Psoas muscle (tissue), 8 donors: ENCODE data around the gene RB1. TPM values are rescaled to one million over a fixed set of nuclear protein-coding genes. Genes with fewer than 3 reads are reported as not detected.
A peak's percentile ranks its signal among the peaks of the same experiment; 100 is the strongest.

Source experiments
- ATAC-seq, 4 donors: fragments of 200-7000 bp; cut with Tn5 transposase; one replicate each; pipeline ENCODE4 v1.9.1; 2020; ENCODE audit warnings: moderate library complexity in 3 of 4, mild to moderate bottlenecking in 2 of 4
- DNase-seq, 2 donors: peaks; one replicate each; pipeline ENCODE4 v3.0.0-alpha.2; 2020
- H3K27ac ChIP-seq: fragments of 200-600 bp; one replicate; pipeline ENCODE4 v1.8.0; 2022
- H3K27me3 ChIP-seq, 3 donors: fragments of 200-600 bp in 1 of 3; one replicate each; pipeline versions ENCODE4 v1.6.1 to v1.8.0; 2013 to 2022; ENCODE audit warnings: low read length in 2 of 3, mild to moderate bottlenecking in 2 of 3, moderate library complexity in 1 of 3; ENCODE audit not compliant: insufficient read depth in 3 of 3
- H3K36me3 ChIP-seq, 2 donors: fragments of 200-600 bp in 1 of 2; one replicate each; pipeline versions ENCODE4 v1.6.1 to v1.8.0; 2013 to 2022; ENCODE audit warnings: low read depth in 1 of 2, mild to moderate bottlenecking in 1 of 2, moderate library complexity in 1 of 2; ENCODE audit not compliant: insufficient read depth in 1 of 2
- H3K4me1 ChIP-seq: fragments of 200-600 bp; one replicate; pipeline ENCODE4 v1.8.0; 2022
- H3K4me3 ChIP-seq: fragments of 200-600 bp; one replicate; pipeline ENCODE4 v1.8.0; 2022; ENCODE audit warnings: mild to moderate bottlenecking
- H3K9me3 ChIP-seq: fragments of 200-600 bp; one replicate; pipeline ENCODE4 v1.8.0; 2022
- WGBS, 3 donors: extraction: QIAGEN DNeasy Blood & Tissue Kit; methylation state at CpG; one replicate each; pipeline versions ENCODE4 v1.1.6 to v1.1.7; 2013; 5-methylcytosine and 5-hydroxymethylcytosine counted together
- intact Hi-C, 2 donors: fragments of 100-400 bp; cut with DNase I; formaldehyde crosslinking; loops; one replicate each; pipeline versions ENCODE4 v1.11.0 to v1.14.2; 2022
- polyA plus RNA-seq, 3 donors: library from polyadenylated mRNA; stranded (reverse); fragments of 200-250 nt; gene quantifications; one replicate each; pipeline ENCODE4 v1.2.3, GENCODE V29; 2013
- total RNA-seq, 4 donors: library from RNA; stranded (reverse); fragmentation: NEBNext Ultra II Directional in 2 of 4; extraction: Animal tissue kit (Norgen Biotek cat#: 25700) in 2 of 4; gene quantifications; one replicate each; pipeline versions ENCODE4 v1.2.1 to v1.2.4, GENCODE V29; 2021 to 2023
- TF ChIP-seq, protein P1 (sequence below): fragments of 200-600 bp; IDR thresholded peaks from one replicate; pipeline ENCODE4 v1.8.0; 2022; ENCODE audit warnings: antibody characterized with exemption
- donor health status: healthy with polysubstance abuse.
- donor health status: DM: no; HTN: no; CAD: no; lungs with moderate emphysema.
- donor health status: Bipolar disorder and iron deficiency.
- donor health status: healthy.
- donor health status: DM: yes; HTN: yes; CAD: no.
- donor health status: DM: no; HTN: no; CAD: no.
- donor health status: DM: no; HTN: no; CAD: no.
- donor health status: DM: yes; HTN: yes; CAD: no.

RB1 gene
- total and polyA plus RNA-seq, 7 donors, result 16.6 to 35.6 (median 28.0) TPM

DNA sequence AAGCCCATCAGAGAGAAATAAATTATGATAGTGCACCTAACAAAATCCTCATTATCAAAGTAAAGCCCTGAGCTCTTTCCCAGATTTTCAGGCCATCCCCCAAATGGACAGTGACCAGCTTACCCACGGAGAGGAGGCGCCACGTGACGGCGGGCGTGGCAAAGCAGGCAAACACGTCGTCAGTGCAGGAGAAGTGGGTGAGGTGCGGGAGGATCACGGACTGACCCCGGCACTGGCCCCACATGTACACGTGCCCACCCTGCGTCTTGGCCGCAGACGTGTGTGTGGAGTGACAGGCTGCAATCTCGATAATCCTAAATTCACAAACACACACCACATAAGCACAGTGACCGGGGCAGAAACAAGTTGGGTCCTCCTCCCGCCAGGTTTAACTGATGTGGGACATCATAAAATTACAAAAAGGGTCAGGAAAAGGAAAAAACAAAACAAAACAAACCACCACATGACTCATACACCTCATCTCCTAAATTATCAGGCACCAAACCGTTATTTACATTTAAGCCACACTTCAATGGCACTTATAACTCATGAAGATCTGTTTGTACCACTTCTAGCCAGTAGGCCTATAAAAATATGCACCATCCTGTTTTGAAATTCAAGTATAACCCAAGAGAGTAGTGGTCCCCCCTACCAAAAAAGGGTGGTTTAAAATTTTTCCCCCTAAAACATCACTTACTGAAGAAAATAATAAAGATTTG, 199.2 kb downstream of the RB1 start:
- H3K4me3 ChIP-seq, result no peak overlapping the region
- DNase-seq (no peak), ATAC-seq (no peak)
- no peaks in the 10 kb centered on the region for H3K4me1 ChIP-seq
- 89 to 93% (median 93%) methylated on average over 19 of the region's 19 CpGs for WGBS, 3 donors
- TF ChIP-seq, protein P1, sequence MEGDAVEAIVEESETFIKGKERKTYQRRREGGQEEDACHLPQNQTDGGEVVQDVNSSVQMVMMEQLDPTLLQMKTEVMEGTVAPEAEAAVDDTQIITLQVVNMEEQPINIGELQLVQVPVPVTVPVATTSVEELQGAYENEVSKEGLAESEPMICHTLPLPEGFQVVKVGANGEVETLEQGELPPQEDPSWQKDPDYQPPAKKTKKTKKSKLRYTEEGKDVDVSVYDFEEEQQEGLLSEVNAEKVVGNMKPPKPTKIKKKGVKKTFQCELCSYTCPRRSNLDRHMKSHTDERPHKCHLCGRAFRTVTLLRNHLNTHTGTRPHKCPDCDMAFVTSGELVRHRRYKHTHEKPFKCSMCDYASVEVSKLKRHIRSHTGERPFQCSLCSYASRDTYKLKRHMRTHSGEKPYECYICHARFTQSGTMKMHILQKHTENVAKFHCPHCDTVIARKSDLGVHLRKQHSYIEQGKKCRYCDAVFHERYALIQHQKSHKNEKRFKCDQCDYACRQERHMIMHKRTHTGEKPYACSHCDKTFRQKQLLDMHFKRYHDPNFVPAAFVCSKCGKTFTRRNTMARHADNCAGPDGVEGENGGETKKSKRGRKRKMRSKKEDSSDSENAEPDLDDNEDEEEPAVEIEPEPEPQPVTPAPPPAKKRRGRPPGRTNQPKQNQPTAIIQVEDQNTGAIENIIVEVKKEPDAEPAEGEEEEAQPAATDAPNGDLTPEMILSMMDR, result no peak
- H3K9me3 ChIP-seq, result no peaks in the 10 kb centered on the region
- H3K27ac ChIP-seq, result no peak overlapping the region
- peaks cover 0 to 9% of the 10 kb centered on the region in 2 donors for H3K36me3 ChIP-seq
- no peaks in the 10 kb centered on the region for H3K27me3 ChIP-seq
- intact Hi-C loops, result no loop called here

DNA sequence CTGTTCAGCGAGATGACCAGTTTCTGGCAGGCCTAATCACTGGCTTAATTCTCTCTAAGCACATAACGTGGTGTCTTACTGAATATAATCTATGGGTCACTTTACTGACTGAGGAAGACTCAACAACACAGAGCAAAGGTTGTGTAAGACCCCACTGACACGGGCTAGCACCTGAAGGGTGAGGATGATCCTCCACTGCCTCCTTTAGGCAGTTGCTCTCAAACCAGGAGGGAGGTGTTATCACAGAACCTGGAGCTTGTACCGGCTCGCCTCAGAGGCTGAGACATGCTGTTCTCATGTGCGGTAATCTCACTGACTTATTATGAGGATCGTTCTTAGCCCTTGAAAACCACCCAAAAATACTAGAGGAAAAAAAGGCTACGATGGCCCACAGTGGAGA, 201.1 kb downstream of the RB1 start:
- peaks cover 0 to 9% of the 10 kb centered on the region in 2 donors for H3K36me3 ChIP-seq
- TF ChIP-seq, protein P1, result no peak
- no peak overlapping the region for H3K4me3 ChIP-seq
- DNase-seq (no peak), ATAC-seq (no peak)
- WGBS, 3 donors, result 83 to 94% (median 84%) methylated on average over 8 of the region's 8 CpGs
- H3K27ac ChIP-seq, result peak overlapping the region; percentile 72
- intact Hi-C loops, result loop anchor here in 1 of 2 donors (5.0 kb wide), 1 partner anchor 78 kb away; no protein-coding TSS in a partner anchor
- H3K4me1 ChIP-seq, result no peaks in the 10 kb centered on the region
- no peaks in the 10 kb centered on the region for H3K27me3 ChIP-seq
- no peaks in the 10 kb centered on the region for H3K9me3 ChIP-seq

DNA sequence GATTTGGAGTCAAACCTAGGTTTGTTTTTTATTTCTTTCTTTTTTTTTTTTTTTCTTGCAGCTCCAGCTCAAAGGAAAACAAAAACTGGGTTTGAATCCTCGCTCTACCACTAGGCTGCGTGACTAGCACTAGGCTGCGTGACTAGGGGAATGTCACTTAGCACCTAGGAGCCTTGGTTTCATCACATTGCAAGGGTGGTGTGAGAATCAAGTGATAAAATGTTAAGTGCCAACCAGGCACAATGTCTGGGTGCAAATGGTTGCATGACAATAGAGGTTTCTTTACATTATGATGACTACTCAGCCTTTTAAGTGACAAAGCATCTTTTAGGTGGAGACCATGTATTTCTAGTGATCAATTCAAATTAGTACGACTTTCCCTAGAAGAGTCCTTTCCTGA, 201.5 kb downstream of the RB1 start:
- Histone ChIP-seq H3K27ac (peak overlapping the region; percentile 72), H3K4me3 (no peak overlapping the region), H3K36me3 (peaks cover 0 to 9% of the 10 kb centered on the region in 2 donors), H3K4me1 (no peaks in the 10 kb centered on the region), H3K27me3 (no peaks in the 10 kb centered on the region), H3K9me3 (no peaks in the 10 kb centered on the region)
- DNase-seq (no peak), ATAC-seq (no peak)
- WGBS, 3 donors, result 80 to 89% (median 82%) methylated on average over 4 of the region's 4 CpGs
- intact Hi-C loops, result loop anchor here in 1 of 2 donors (5.0 kb wide), 1 partner anchor 77 kb away; no protein-coding TSS in a partner anchor
- TF ChIP-seq, protein P1, result no peak

DNA sequence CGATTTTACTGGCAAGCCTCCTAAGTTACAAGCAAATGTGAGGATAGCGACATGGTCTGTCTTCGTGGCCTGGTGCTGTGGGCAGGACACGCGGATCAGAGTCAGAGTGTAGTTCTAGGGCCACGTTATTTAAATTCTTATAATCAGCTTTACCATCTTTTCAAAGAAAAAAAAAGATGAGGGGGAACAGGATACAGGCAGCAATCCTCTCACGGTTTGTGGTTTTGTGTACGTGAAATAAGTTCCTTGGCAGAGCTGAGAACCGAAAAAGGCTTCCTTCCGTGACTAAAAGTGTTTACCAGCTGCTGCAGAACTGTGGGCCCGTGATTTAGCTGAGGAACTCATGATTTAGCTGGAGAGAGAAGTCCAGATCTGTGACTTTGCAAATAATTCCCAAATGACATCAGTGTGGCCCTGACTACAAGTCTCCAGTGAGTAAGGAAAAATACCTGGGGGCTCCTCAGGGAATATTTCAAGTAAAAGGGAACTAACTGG, 202.1 kb downstream of the RB1 start:
- peak; percentile 32 to 64 (median 60) for ATAC-seq
- peak overlapping the region; percentile 9 for H3K4me3 ChIP-seq
- 40 to 59% (median 41%) methylated on average over 11 of the region's 11 CpGs for WGBS, 3 donors
- no peaks in the 10 kb centered on the region for H3K9me3 ChIP-seq
- H3K27me3 ChIP-seq, result no peaks in the 10 kb centered on the region
- TF ChIP-seq, protein P1, result no peak
- no peak for DNase-seq
- intact Hi-C loops, result loop anchor here in 1 of 2 donors (5.0 kb wide), 1 partner anchor 77 kb away; no protein-coding TSS in a partner anchor
- peaks cover 0 to 9% of the 10 kb centered on the region in 2 donors for H3K36me3 ChIP-seq
- peaks cover 3% of the 10 kb centered on the region for H3K4me1 ChIP-seq
- H3K27ac ChIP-seq, result peak overlapping the region; percentile 72
